ENCODE measurements around the gene TRIM41.

TRIM41 gene

GRCh38 chr5:181233801-181234454 is 10.8 kb downstream of the TRIM41 start:
- DNase-seq, result no peak

- DNase-seq, result no peak
Measured at GRCh38 chr5:181234455-181235306, 11.6 kb downstream of the TRIM41 start.

- no peak for DNase-seq
Measured at GRCh38 chr5:181235323-181235688, 12.2 kb downstream of the TRIM41 start.

DNA sequence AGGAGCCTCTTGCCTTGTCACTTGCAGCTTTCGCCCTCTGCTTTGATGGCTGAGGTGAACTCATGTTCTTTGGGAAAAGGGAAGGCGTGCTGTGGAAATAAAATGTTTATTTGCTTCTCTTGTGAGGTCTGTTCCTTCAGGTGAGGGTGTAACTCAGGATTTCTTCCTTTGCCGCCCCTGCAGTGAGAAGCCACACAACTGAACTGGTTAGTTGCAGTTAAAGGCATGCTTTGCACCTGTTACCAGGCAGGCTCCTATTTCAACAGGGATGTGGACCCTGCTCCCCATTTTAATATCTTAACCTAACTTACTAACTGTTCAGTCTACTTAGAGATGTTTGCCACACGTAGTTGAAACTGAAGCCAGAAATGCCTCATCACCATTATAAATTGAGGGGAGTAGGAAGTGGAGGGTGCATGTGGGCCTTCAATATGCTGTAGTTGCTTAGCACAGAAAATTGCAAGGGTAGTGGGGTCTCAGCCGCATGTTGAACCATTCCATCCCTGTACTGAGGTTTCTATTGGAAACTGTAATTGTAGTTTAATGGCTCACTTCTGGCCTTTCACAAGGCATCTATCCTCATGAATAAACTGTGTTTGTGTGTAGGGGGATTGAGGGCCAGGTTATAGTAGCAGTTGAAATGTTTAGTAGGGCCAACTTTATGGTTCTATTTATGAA is 12.7 kb downstream of the TRIM41 start:
- DNase-seq, result no peak

DNA sequence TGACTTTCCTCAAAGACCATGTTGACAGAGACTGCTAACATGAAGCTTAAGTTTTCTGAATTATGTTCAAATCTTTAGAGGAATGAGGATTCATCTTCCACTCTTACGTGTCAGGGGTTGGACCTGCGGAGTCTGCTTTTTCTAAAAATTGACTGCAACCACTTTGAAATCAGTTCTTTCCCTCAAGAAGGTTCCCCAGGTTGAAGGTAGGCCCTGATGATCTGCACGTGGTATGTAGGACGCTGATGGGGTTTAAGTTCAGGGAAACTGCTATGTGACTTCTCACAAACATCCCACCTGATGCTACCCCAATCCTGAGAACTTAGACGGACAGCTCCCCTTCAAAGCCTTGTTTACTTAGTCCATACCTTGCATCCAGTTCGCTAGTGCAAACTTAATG is 13.4 kb downstream of the TRIM41 start:
- DNase-seq, result no peak

- no peak for DNase-seq
Measured at GRCh38 chr5:181236954-181237641, 14.0 kb downstream of the TRIM41 start.

- DNase-seq, result no peak
Measured at GRCh38 chr5:181237729-181238385, 14.8 kb downstream of the TRIM41 start.

DNA sequence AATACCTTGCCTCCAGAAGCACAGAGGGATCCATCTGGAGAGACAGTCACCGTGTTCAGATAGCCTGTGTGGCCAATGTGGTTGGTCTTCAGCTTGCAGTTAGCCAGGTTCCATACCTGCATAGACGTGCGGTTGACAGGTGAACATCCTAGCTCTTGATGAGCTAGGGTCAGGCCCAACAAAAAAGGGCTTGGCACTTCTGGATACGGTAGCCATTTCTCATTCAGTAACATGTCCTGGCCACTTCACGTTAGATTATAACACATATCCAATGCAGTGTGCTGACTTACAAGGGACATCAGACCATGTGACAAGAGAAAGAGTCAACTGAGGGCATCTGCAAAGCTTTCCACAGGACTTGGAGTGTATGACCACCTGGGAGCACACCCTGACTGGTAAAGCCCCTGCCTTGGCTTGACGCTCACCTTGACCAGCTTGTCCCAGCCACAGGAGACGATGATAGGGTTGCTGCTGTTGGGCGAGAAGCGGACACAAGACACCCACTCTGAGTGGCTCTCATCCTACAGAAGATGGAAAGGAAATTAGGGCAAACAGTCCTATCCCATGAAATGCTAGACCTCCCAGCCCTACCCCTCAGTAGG is 16.1 kb downstream of the TRIM41 start:
- no peak for DNase-seq

DNA sequence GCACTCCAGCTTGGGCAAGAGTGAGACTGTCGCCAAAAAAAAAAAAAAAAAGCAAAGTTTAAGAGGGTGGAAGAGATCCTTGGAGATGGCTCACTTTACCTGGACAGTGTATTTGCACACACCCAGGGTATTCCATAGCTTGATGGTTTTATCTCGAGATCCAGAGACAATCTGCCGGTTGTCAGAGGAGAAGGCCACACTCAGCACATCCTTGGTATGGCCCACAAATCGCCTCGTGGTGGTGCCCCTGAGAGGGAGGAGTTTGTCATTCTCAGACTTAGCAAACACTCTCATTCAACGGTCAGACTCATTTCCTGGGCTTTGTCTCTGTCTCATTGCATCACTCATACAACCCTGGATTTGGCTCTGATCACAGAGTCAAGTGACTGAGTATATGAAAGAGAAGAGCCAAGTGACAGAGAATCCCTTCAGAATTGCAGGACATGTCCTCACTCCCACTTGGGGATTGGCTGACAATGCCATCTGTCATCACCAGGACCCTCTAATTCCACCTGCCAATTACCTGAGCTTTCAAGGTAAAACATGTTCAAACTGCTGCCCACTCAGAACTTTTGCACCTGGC is 18.4 kb downstream of the TRIM41 start:
- no peak for DNase-seq

DNA sequence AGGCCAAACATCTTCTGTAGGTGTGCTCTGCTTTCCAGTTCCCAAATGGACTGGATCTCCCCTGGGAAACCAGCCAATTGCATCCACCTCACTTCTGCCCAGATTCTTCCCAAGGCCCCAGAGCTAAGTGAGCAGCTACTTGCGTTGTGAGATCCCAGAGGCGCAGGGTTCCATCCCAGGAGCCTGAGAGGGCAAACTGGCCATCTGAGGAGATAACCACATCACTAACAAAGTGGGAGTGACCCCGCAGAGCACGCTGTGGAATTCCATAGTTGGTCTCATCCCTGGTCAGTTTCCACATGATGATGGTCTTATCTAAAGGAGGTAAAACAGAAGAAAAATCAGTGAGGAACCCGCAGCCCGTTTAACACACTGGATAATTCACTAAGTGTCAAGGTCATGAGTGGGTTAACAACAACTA is 19.0 kb downstream of the TRIM41 start:
- no peak for DNase-seq

GRCh38 chr5:181243018-181243563 is 20.0 kb downstream of the TRIM41 start:
- no peak for DNase-seq

- DNase-seq, result no peak
Measured at GRCh38 chr5:181243564-181244343, 20.7 kb downstream of the TRIM41 start, which contains the start of gene RACK1. Gene RACK1, minus strand, starts transcription at chr5:181243906. Its CDS starts 106 bp downstream, at chr5:181243800.

DNA sequence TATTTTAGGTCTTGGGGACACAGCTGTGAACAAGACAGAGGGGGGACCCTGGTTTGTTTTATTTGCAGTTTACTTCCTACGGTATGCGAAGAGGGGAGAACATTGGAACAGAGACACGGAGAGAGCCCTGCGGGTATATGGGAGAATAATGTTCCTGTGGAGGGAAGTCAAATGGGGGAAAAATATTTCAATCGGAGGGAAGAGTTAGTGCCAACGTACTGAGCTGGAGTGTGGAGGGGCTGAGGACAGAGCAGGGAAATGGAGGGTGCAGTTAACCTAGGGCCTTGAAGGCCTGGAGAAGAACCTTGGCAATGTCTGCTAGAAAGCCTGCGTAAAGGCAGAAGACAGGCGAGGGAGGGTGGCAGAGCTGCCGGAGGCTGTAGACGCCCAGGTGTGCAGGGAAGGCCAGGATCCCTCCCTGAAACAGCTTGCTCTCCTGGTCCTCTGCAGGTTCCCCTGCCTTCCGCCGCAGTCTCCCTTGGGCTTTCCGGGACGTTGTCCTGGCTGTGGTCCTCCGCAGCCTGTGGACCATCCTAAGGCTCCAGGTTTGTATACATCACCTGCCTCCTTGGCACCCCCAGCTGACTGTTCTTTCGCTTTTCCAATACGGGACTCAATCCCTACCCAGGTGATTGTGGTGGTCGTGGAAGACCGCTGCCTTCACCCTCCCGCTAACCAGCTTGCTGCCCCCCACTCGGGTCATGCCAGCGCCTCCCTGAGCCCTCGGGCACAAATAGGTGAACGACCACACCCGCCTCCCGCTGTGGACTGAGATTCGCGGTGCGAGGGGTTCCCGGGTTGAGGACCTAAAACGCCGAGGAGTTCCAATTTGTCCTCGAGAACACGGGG is 22.6 kb downstream of the TRIM41 start:
- no peak for DNase-seq

- DNase-seq, result no peak
Measured at GRCh38 chr5:181246276-181247049, 23.4 kb downstream of the TRIM41 start.

- no peak for DNase-seq
Measured at GRCh38 chr5:181248277-181248676, 25.2 kb downstream of the TRIM41 start.

GRCh38 chr5:181255276-181255675 is 32.2 kb downstream of the TRIM41 start:
- no peak for DNase-seq

GRCh38 chr5:181255836-181256578 is 32.9 kb downstream of the TRIM41 start:
- no peak for DNase-seq

DNA sequence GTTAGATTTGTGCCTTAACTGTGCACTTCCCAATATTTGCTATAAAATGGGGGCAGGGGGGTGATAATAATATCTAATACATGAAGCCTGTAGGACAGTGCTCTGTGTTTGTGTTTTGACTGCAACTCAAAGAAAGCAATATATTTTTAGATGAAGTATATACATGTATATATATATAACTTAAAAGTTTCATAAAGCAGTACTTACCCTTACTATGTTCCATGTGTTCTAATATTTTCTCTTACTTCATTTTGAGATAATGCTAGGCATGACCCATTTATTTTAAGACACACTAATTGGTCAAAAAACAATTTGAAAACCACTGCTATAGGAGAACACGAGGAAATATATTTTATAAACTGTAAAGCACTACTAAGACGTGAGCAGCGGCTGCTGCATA is 35.5 kb downstream of the TRIM41 start:
- DNase-seq, result no peak

Measured in COR-L47 (cell line).